Lower lobe of right lung (tissue), 2 donors: ENCODE data around the gene ONECUT3. TPM values are rescaled to one million over a fixed set of nuclear protein-coding genes. Genes with fewer than 3 reads are reported as not detected.

Experiments used
- ATAC-seq, 2 donors: fragments of 200-7000 bp; cut with Tn5 transposase; one replicate each; pipeline ENCODE4 v1.9.1; 2020 to 2022; ENCODE audit warnings: mild to moderate bottlenecking in 2 of 2, moderate library complexity in 2 of 2
- DNase-seq: peaks from one replicate; pipeline ENCODE4 v3.0.0-alpha.2; 2020
- H3K27ac ChIP-seq: fragments of 200-600 bp; one replicate; pipeline ENCODE4 v1.8.0; 2022
- H3K27me3 ChIP-seq: fragments of 200-600 bp; one replicate; pipeline ENCODE4 v1.8.0; 2022; ENCODE audit warnings: low read depth
- H3K36me3 ChIP-seq: fragments of 200-600 bp; one replicate; pipeline ENCODE4 v1.8.0; 2022; ENCODE audit warnings: mild to moderate bottlenecking
- H3K4me1 ChIP-seq: fragments of 200-600 bp; one replicate; pipeline ENCODE4 v1.8.0; 2022
- H3K4me3 ChIP-seq: fragments of 200-600 bp; one replicate; pipeline ENCODE4 v1.8.0; 2022; ENCODE audit warnings: mild to moderate bottlenecking
- H3K9me3 ChIP-seq: fragments of 200-600 bp; one replicate; pipeline ENCODE4 v1.8.0; 2022
- intact Hi-C: fragments of 100-400 bp; cut with DNase I; formaldehyde crosslinking; loops from one replicate; pipeline ENCODE4 v1.11.0; 2022
- total RNA-seq: library from RNA; stranded (reverse); fragmentation: NEBNext Ultra II Directional; extraction: Animal tissue kit (Norgen Biotek cat#: 25700); gene quantifications from one replicate; pipeline ENCODE4 v1.2.1, GENCODE V29; 2021
- TF ChIP-seq, protein P1 (sequence below): fragments of 200-600 bp; IDR thresholded peaks from one replicate; pipeline ENCODE4 v1.8.0; 2022; ENCODE audit warnings: antibody characterized with exemption, mild to moderate bottlenecking
- donor health status: DM: no; HTN: yes; CAD: no; lungs with severe emphysema.

Gene ONECUT3
- total RNA-seq, 1 donor from 2014 or later: not detected

DNA sequence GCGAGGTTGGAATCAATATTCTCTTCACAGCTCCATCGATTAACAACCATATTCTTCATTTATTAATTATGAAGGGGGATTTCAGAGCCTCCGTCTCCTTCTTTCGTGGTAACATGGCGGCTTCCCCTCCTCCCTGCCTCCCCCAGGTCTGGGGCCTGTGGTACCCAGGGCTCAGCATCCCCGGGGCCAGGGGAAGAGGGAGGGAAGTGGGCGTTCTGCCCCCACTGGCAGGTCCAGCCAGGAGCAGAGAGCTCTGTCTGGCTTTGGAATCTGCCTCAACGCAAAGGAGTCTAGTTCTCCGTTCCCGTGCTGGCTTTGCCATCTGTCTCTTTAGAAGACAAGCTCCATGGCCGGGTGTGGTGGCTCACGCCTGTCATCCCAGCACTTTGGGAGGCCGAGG is 37.8 kb upstream of the ONECUT3 start:
- ATAC-seq: no peak
- peaks cover 63% of the 10 kb centered on the region for H3K27me3 ChIP-seq

DNA sequence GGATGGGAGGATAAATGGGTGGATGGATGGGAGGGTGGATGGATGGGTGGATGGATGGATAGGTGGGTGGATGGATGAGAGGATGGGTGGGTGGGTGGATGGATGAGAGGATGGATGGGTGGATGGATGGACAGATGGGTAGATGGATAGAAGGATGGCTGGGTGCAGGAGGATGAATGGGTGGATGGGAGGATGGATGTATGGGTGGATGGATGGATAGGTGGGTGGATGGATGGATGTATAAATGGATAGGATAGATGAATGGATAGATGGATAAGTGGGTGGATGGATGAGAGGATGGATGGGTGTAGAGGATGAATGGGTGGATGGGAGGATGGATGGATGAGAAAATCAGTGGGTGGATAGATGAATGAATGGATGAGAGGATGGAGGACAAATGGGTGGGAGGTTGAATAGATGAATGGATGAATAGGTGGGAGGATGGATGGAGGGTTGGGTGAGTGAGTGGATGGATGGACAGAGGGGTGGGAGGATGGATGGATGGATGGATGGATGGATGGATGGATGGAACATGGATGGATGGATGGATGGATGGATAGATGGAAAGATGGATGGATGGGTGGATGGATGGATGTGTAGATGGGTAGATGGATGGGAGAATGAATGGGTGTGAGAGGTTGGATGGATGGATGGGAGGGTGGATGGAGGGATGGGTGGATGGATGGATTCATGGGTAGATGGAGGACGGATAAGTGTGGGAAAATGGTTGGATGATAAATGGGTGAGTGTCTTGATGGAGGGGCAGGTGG is 35.9 kb upstream of the ONECUT3 start:
- DNase-seq (no peak), ATAC-seq (no peak)
- Histone ChIP-seq H3K4me1 (no peaks in the 10 kb centered on the region), H3K36me3 (no peaks in the 10 kb centered on the region), H3K27ac (no peak overlapping the region), H3K9me3 (no peaks in the 10 kb centered on the region), H3K4me3 (no peak overlapping the region), H3K27me3 (peaks cover 64% of the 10 kb centered on the region)
- TF ChIP-seq, protein P1, sequence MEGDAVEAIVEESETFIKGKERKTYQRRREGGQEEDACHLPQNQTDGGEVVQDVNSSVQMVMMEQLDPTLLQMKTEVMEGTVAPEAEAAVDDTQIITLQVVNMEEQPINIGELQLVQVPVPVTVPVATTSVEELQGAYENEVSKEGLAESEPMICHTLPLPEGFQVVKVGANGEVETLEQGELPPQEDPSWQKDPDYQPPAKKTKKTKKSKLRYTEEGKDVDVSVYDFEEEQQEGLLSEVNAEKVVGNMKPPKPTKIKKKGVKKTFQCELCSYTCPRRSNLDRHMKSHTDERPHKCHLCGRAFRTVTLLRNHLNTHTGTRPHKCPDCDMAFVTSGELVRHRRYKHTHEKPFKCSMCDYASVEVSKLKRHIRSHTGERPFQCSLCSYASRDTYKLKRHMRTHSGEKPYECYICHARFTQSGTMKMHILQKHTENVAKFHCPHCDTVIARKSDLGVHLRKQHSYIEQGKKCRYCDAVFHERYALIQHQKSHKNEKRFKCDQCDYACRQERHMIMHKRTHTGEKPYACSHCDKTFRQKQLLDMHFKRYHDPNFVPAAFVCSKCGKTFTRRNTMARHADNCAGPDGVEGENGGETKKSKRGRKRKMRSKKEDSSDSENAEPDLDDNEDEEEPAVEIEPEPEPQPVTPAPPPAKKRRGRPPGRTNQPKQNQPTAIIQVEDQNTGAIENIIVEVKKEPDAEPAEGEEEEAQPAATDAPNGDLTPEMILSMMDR: no peak
- intact Hi-C loops: no loop called here

More for the DNA sequence above, 37.8 kb upstream of the ONECUT3 start:
- Histone ChIP-seq H3K4me3 (no peak overlapping the region), H3K27ac (no peak overlapping the region), H3K9me3 (no peaks in the 10 kb centered on the region), H3K36me3 (no peaks in the 10 kb centered on the region), H3K4me1 (no peaks in the 10 kb centered on the region)
- intact Hi-C loops: no loop called here
- DNase-seq: no peak
- TF ChIP-seq, protein P1: no peak

DNA sequence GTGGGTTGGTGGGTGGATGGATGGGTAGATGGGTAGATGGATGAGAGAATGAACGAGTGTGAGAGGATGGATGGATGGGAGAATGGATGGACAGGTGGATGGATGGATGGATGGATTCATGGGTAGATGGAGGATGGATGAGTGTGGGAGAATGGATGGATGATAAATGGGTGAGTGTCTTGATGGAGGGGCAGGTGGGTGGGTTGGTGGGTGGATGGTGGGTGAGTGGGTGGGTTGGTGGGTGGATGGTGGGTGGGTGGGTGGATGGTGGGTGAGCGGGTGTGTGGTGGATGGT is 35.4 kb upstream of the ONECUT3 start:
- Histone ChIP-seq H3K36me3 (no peaks in the 10 kb centered on the region), H3K27me3 (peaks cover 66% of the 10 kb centered on the region), H3K27ac (no peak overlapping the region), H3K4me1 (no peaks in the 10 kb centered on the region), H3K4me3 (no peak overlapping the region), H3K9me3 (no peaks in the 10 kb centered on the region)
- ATAC-seq: no peak
- no peak for DNase-seq
- intact Hi-C loops: no loop called here
- TF ChIP-seq, protein P1: no peak

DNA sequence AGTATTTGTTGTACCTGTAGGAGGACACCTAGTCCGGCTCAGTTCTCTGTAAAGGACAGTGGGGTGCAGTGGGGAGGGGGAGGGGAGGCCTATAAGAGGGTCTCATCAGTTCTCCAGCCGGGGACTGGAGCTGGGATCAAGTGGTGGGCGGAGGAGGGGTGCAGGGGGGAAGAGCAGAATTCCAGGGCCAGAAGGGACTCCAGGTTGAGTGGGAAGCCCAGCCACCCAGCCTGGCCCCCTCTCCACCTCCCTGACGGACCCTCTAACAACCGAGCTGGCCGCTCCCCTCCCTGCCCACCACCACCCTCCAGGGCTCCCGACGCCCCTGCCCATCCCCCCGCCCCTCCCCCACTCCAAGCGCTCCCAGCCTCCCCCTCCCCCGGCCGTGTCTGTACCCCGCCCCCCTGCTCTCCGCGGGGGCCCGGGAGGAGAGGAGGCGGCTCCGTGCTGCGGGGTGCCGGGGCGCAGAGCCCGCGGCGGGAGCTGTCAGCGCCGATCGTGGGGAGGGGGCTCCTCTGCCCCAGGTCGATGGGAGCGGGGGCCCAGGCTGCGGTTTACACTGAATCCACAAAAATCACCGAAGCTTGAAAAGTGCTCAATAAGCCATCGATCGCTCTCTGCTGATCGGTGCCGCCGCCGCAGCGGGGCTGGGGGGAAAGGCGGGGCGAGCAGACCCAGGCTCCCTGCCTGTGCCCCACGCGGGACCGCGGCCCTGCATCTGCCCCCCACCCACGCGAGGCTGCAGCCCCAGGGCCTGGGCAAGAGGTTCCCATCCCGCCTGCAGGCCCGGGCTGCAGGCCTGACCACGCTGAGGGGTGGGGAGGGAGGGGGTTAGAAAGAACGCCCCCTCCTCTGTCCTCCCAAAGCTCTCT is 34.6 kb upstream of the ONECUT3 start:
- peaks cover 65% of the 10 kb centered on the region for H3K27me3 ChIP-seq
- ATAC-seq (peak in 1 of 2 donors; percentile 12), DNase-seq (no peak)
- H3K4me3 ChIP-seq: no peak overlapping the region
- H3K4me1 ChIP-seq: no peaks in the 10 kb centered on the region
- no peaks in the 10 kb centered on the region for H3K9me3 ChIP-seq
- no peaks in the 10 kb centered on the region for H3K36me3 ChIP-seq
- TF ChIP-seq, protein P1: no peak
- intact Hi-C loops: no loop called here
- no peak overlapping the region for H3K27ac ChIP-seq

DNA sequence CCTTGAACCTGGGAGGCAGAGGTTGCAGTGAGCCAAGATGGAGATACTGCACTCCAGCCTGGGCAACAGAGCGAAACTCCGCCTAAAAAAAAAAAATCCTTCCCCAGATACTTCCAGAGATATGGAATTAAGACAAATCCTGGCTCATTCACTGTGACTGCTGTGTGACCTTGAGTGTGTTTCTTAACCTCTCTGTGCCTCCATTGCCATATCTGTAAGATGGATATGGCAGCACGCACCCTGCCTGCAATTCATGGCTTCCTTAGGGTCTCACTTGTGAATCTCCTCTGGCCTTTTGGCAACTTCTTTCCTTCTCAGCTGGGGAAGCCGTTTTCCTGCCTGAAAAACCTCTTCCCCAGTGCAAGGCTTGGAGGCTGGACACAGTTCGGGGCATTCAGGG is 33.8 kb upstream of the ONECUT3 start:
- H3K36me3 ChIP-seq: no peaks in the 10 kb centered on the region
- no peaks in the 10 kb centered on the region for H3K9me3 ChIP-seq
- intact Hi-C loops: no loop called here
- H3K27me3 ChIP-seq: peaks cover 60% of the 10 kb centered on the region
- H3K27ac ChIP-seq: no peak overlapping the region
- H3K4me3 ChIP-seq: no peak overlapping the region
- TF ChIP-seq, protein P1: no peak
- DNase-seq (no peak), ATAC-seq (no peak)
- H3K4me1 ChIP-seq: no peaks in the 10 kb centered on the region
